Measurements from ENCODE around the gene DPH2. TPM values are rescaled to one million over a fixed set of nuclear protein-coding genes. Genes with fewer than 3 reads are reported as not detected.

Gene DPH2
- polyA plus RNA-seq, 1 of the 3 experiments (the other 2 are of a cell fraction), result 76.9 TPM

DNA sequence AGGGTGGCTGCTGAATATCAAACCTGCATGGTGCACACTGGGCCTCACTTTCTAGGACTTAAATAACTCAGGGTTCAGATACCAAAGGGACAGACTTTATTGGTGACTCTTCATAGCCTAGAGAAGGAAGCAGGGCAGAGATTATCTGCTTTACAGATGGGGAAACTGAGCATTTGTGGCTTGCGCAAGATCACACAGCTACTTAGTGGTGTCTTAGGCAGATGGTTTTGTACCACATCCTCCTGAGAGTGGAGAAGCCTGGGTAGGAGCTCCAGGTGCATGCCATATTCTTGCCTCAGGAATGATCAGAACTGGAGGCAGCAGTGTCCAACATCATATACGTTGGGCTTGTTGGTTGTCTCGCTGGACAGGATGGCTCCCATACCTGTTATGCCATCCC is 6.8 kb upstream of the DPH2 start:
- Histone ChIP-seq H3K4me3 (ENCODE audit: low read depth in 2 of 2, low read length in 1 of 2) (no peak overlapping the region), H3K27ac (ENCODE audit: low read depth in 2 of 2, low read length in 1 of 2) (no peak overlapping the region), H3K9ac (no peak overlapping the region), H3K36me3 (replicated peaks in 1 of 2; ENCODE audit: control insufficient read depth in 1 of 2, insufficient read depth in 2 of 2, low read length in 1 of 2) (peaks cover 3 to 60% of the 10 kb centered on the region in 2 experiments), H3K9me3 (no peaks in the 10 kb centered on the region), H3K4me1 (ENCODE audit: control insufficient read depth in 1 of 2, insufficient read depth in 2 of 2, low read depth in 1 of 2, low read length in 1 of 2) (no peaks in the 10 kb centered on the region), H3K4me2 (no peak overlapping the region), H3K9me2 (no peaks in the 10 kb centered on the region), H3K79me2 (ENCODE audit: insufficient read depth) (no peaks in the 10 kb centered on the region), H2AFZ (ENCODE audit: low read depth) (no peak overlapping the region), H4K20me1 (ENCODE audit: insufficient read depth) (no peaks in the 10 kb centered on the region), H3K27me3 (ENCODE audit: insufficient read depth) (no peaks in the 10 kb centered on the region), H3F3A (replicated peaks; ENCODE audit: insufficient read depth) (no peaks in the 10 kb centered on the region)
- TF ChIP-seq MEF2A (IDR thresholded peaks at IDR 0.05; ENCODE audit: borderline replicate concordance, low read depth), result no peak
- ChIA-PET POLR2A (no interaction called here), CTCF (interaction anchor here (1.1 kb wide), 1 partner anchor 25 kb away, joined by 3 read pairs; no protein-coding TSS in a partner anchor)
- no peak for DNase-seq
- WGBS (ENCODE audit: low lambda C conversion rate), result 96% methylated on average over 3 of the region's 3 CpGs

GRCh38 chr1:43963890-43964289 is 5.9 kb upstream of the DPH2 start:
- Histone ChIP-seq H3K9ac (no peak overlapping the region), H3K27me3 (ENCODE audit: insufficient read depth) (no peaks in the 10 kb centered on the region), H2AFZ (ENCODE audit: low read depth) (no peak overlapping the region), H4K20me1 (ENCODE audit: insufficient read depth) (no peaks in the 10 kb centered on the region), H3K4me2 (no peak overlapping the region), H3K9me2 (no peaks in the 10 kb centered on the region), H3K4me1 (ENCODE audit: control insufficient read depth in 1 of 2, insufficient read depth in 2 of 2, low read depth in 1 of 2, low read length in 1 of 2) (no peaks in the 10 kb centered on the region), H3K79me2 (ENCODE audit: insufficient read depth) (no peaks in the 10 kb centered on the region), H3K4me3 (ENCODE audit: low read depth in 2 of 2, low read length in 1 of 2) (no peak overlapping the region), H3K36me3 (replicated peaks in 1 of 2; ENCODE audit: control insufficient read depth in 1 of 2, insufficient read depth in 2 of 2, low read length in 1 of 2) (peaks cover 3 to 51% of the 10 kb centered on the region in 2 experiments), H3K27ac (ENCODE audit: low read depth in 2 of 2, low read length in 1 of 2) (no peak overlapping the region), H3F3A (replicated peaks; ENCODE audit: insufficient read depth) (peaks cover 5% of the 10 kb centered on the region), H3K9me3 (no peaks in the 10 kb centered on the region)
- ChIA-PET CTCF (interaction anchor here (1.1 to 1.2 kb wide), 2 partner anchors 26 to 29 kb away, joined by 3 read pairs; no protein-coding TSS in a partner anchor), POLR2A (no interaction called here)
- TF ChIP-seq EP300 (IDR thresholded peaks at IDR 0.05; ENCODE audit: borderline replicate concordance in 1 of 2, low read depth in 1 of 2, low read length in 1 of 2) (no peak), FOXJ3 (CRISPR knock-in tag; IDR thresholded peaks at IDR 0.05) (no peak), RCOR1 (IDR thresholded peaks at IDR 0.05; ENCODE audit: low read length) (no peak), CHD2 (IDR thresholded peaks at IDR 0.05; ENCODE audit: low read length, partially characterized antibody) (no peak)
- TF ChIP-seq, protein P1, sequence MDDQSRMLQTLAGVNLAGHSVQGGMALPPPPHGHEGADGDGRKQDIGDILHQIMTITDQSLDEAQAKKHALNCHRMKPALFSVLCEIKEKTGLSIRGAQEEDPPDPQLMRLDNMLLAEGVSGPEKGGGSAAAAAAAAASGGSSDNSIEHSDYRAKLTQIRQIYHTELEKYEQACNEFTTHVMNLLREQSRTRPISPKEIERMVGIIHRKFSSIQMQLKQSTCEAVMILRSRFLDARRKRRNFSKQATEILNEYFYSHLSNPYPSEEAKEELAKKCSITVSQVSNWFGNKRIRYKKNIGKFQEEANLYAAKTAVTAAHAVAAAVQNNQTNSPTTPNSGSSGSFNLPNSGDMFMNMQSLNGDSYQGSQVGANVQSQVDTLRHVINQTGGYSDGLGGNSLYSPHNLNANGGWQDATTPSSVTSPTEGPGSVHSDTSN (IDR thresholded peaks at IDR 0.05), result no peak
- 83% methylated on average over 5 of the region's 5 CpGs for WGBS (ENCODE audit: low lambda C conversion rate)
- no peak for DNase-seq

- 92% methylated on average over 2 of the region's 3 CpGs for WGBS (ENCODE audit: low lambda C conversion rate)
- Histone ChIP-seq H3K9me3 (no peaks in the 10 kb centered on the region), H3F3A (replicated peaks; ENCODE audit: insufficient read depth) (peaks cover 9% of the 10 kb centered on the region), H3K27me3 (ENCODE audit: insufficient read depth) (no peaks in the 10 kb centered on the region), H4K20me1 (ENCODE audit: insufficient read depth) (no peaks in the 10 kb centered on the region), H3K4me1 (ENCODE audit: control insufficient read depth in 1 of 2, insufficient read depth in 2 of 2, low read depth in 1 of 2, low read length in 1 of 2) (peaks cover 0 to 2% of the 10 kb centered on the region in 2 experiments; a peak in 1 of 4 replicates), H3K9me2 (no peaks in the 10 kb centered on the region), H3K27ac (ENCODE audit: low read depth in 2 of 2, low read length in 1 of 2) (no peak overlapping the region), H3K79me2 (ENCODE audit: insufficient read depth) (peaks cover 4% of the 10 kb centered on the region), H3K9ac (no peak overlapping the region), H2AFZ (ENCODE audit: low read depth) (no peak overlapping the region), H3K4me3 (ENCODE audit: low read depth in 2 of 2, low read length in 1 of 2) (no peak overlapping the region), H3K4me2 (no peak overlapping the region), H3K36me3 (replicated peaks in 1 of 2; ENCODE audit: control insufficient read depth in 1 of 2, insufficient read depth in 2 of 2, low read length in 1 of 2) (peaks cover 0 to 39% of the 10 kb centered on the region in 2 experiments)
- ChIA-PET POLR2A (no interaction called here), CTCF (no interaction called here)
- DNase-seq, result no peak
- TF ChIP-seq RXRA (IDR thresholded peaks at IDR 0.05; ENCODE audit: borderline replicate concordance, low read depth) (no peak), REST (IDR thresholded peaks at IDR 0.05; ENCODE audit: low read depth, low read length) (no peak), RAD21 (IDR thresholded peaks at IDR 0.05; ENCODE audit: low read length) (no peak), ELF1 (IDR thresholded peaks at IDR 0.05) (no peak), FOXJ3 (CRISPR knock-in tag; IDR thresholded peaks at IDR 0.05) (no peak), YY1 (IDR thresholded peaks at IDR 0.05; ENCODE audit: low read depth) (no peak), TCF12 (IDR thresholded peaks at IDR 0.05) (no peak), SMC3 (IDR thresholded peaks at IDR 0.05; ENCODE audit: low read depth, low read length) (no peak), GATA2 (CRISPR knock-in tag; IDR thresholded peaks at IDR 0.05) (no peak), MAX (IDR thresholded peaks at IDR 0.05; ENCODE audit: low read depth) (no peak), RCOR1 (IDR thresholded peaks at IDR 0.05; ENCODE audit: low read length) (no peak)
- TF ChIP-seq, protein P2, sequence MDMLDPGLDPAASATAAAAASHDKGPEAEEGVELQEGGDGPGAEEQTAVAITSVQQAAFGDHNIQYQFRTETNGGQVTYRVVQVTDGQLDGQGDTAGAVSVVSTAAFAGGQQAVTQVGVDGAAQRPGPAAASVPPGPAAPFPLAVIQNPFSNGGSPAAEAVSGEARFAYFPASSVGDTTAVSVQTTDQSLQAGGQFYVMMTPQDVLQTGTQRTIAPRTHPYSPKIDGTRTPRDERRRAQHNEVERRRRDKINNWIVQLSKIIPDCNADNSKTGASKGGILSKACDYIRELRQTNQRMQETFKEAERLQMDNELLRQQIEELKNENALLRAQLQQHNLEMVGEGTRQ (IDR thresholded peaks at IDR 0.05; ENCODE audit: borderline replicate concordance, low read depth, low read length), result no peak
- TF ChIP-seq, protein P3, sequence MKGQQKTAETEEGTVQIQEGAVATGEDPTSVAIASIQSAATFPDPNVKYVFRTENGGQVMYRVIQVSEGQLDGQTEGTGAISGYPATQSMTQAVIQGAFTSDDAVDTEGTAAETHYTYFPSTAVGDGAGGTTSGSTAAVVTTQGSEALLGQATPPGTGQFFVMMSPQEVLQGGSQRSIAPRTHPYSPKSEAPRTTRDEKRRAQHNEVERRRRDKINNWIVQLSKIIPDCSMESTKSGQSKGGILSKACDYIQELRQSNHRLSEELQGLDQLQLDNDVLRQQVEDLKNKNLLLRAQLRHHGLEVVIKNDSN (IDR thresholded peaks at IDR 0.05; ENCODE audit: borderline replicate concordance, low read depth), result no peak
Observed at GRCh38 chr1:43965316-43965715, 4.5 kb upstream of the DPH2 start.

All from SK-N-SH (cell line).